ENCODE data around the gene AKAP6.

DNA sequence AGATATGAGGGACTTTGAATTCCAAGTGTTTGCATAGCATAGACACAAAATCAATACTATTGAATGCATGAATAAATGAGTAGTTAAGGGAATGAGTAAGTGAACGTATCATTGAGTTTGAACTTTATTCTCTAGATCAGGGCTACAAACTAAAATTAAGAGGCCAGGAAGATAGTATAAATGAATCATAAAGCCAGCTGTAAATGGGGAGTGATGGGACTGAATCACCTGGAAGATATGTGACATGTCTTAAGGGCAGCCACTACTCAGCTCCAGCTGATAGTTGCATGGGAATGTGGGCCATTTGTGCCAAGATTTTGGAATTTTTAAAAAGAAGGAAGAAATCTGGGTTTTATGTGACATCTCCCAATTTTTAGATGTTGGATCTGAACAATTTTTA, 229.9 kb downstream of the AKAP6 start:
- no peak for TF ChIP-seq ZNF274 (IDR thresholded peaks at IDR 0.05; ENCODE audit: borderline replicate concordance, extremely low read depth, low read length)
- TF ChIP-seq CHD2 (IDR thresholded peaks at IDR 0.05; ENCODE audit: low read length): no peak
- TF ChIP-seq, protein P1, sequence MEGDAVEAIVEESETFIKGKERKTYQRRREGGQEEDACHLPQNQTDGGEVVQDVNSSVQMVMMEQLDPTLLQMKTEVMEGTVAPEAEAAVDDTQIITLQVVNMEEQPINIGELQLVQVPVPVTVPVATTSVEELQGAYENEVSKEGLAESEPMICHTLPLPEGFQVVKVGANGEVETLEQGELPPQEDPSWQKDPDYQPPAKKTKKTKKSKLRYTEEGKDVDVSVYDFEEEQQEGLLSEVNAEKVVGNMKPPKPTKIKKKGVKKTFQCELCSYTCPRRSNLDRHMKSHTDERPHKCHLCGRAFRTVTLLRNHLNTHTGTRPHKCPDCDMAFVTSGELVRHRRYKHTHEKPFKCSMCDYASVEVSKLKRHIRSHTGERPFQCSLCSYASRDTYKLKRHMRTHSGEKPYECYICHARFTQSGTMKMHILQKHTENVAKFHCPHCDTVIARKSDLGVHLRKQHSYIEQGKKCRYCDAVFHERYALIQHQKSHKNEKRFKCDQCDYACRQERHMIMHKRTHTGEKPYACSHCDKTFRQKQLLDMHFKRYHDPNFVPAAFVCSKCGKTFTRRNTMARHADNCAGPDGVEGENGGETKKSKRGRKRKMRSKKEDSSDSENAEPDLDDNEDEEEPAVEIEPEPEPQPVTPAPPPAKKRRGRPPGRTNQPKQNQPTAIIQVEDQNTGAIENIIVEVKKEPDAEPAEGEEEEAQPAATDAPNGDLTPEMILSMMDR (IDR thresholded peaks at IDR 0.05; ENCODE audit: control extremely low read depth in 1 of 3, insufficient read depth in 1 of 3, low read depth in 1 of 3, low read length in 3 of 3): no peak
- TF ChIP-seq POLR2A (IDR thresholded peaks at IDR 0.05; ENCODE audit: control extremely low read depth in 1 of 2, low read depth in 2 of 2, low read length in 2 of 2): no peak
- no peak for TF ChIP-seq HDAC6 (IDR thresholded peaks at IDR 0.05; ENCODE audit: low read depth, low read length)
- TF ChIP-seq CEBPB (IDR thresholded peaks at IDR 0.05; ENCODE audit: low read depth, low read length): no peak
- TF ChIP-seq, protein P2, sequence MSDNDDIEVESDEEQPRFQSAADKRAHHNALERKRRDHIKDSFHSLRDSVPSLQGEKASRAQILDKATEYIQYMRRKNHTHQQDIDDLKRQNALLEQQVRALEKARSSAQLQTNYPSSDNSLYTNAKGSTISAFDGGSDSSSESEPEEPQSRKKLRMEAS (IDR thresholded peaks at IDR 0.05): no peak
- no peak for TF ChIP-seq EZH2 (IDR thresholded peaks at IDR 0.05; ENCODE audit: low read depth, low read length, severe bottlenecking)
- no peak for TF ChIP-seq POLR2AphosphoS5 (IDR thresholded peaks at IDR 0.05; ENCODE audit: low read depth, low read length)
- no peak for TF ChIP-seq TAF1 (IDR thresholded peaks at IDR 0.05; ENCODE audit: low read depth, low read length)
- no peak for TF ChIP-seq BRCA1 (IDR thresholded peaks at IDR 0.05; ENCODE audit: low read depth, low read length)
- TF ChIP-seq, protein P3, sequence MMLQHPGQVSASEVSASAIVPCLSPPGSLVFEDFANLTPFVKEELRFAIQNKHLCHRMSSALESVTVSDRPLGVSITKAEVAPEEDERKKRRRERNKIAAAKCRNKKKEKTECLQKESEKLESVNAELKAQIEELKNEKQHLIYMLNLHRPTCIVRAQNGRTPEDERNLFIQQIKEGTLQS (IDR thresholded peaks at IDR 0.05; ENCODE audit: insufficient read depth, low read depth, low read length): no peak
- TF ChIP-seq, protein P4, sequence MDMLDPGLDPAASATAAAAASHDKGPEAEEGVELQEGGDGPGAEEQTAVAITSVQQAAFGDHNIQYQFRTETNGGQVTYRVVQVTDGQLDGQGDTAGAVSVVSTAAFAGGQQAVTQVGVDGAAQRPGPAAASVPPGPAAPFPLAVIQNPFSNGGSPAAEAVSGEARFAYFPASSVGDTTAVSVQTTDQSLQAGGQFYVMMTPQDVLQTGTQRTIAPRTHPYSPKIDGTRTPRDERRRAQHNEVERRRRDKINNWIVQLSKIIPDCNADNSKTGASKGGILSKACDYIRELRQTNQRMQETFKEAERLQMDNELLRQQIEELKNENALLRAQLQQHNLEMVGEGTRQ (IDR thresholded peaks at IDR 0.05; ENCODE audit: low read length): no peak
- TF ChIP-seq POU5F1 (IDR thresholded peaks at IDR 0.05; ENCODE audit: low read depth, low read length): no peak
